Activated CD8-positive, alpha-beta memory T cell treated with anti-CD3 and anti-CD28 coated beads, Interleukin-2, amount 10 ng/mL, durations not matched to agents 7 days and 5 days (primary cell): ENCODE data around the gene TRERF1. TPM values are rescaled to one million over a fixed set of nuclear protein-coding genes. Genes with fewer than 3 reads are reported as not detected.

ENCODE experiments used
- ATAC-seq: fragments of 150-1000 bp; cut with Tn5 transposase; one replicate; pipeline ENCODE4 v1.10.0; 2021; ENCODE audit warnings: moderate library complexity
- CTCF ChIA-PET: fragments of 350-600 bp; sonication (Branson Sonifier 250); formaldehyde crosslinking; loops from one replicate; lab custom pipeline; 2021; ENCODE audit warnings: antibody characterized with exemption; lab: Charles Lee
- DNase-seq: peaks from one replicate; pipeline ENCODE4 v3.0.0-alpha.2; 2020
- H3K27ac Mint-ChIP-seq: one replicate; pipeline ENCODE4 v1.8.0; 2021; ENCODE audit warnings: mild to moderate bottlenecking, mixed read lengths
- H3K27me3 Mint-ChIP-seq: one replicate; pipeline ENCODE4 v1.8.0; 2021; ENCODE audit warnings: mixed read lengths
- H3K36me3 Mint-ChIP-seq: one replicate; pipeline ENCODE4 v1.8.0; 2021; ENCODE audit warnings: mild to moderate bottlenecking, mixed read lengths
- H3K4me1 Mint-ChIP-seq: one replicate; pipeline ENCODE4 v1.8.0; 2021; ENCODE audit warnings: mixed read lengths
- H3K4me3 Mint-ChIP-seq: one replicate; pipeline ENCODE4 v1.8.0; 2021; ENCODE audit warnings: mild to moderate bottlenecking, moderate library complexity, mixed read lengths
- H3K9me3 Mint-ChIP-seq: one replicate; pipeline ENCODE4 v1.8.0; 2022; ENCODE audit warnings: low read depth, mixed read lengths
- total RNA-seq, 2 experiments: library from RNA; stranded (reverse); gene quantifications; one replicate each; pipeline ENCODE4 v1.2.3, GENCODE V29; 2021

Gene TRERF1
- total RNA-seq, 2 experiments from 2014 or later: 16.2 to 36.0 TPM

GRCh38 chr6:42365021-42365420 is 86.7 kb downstream of the TRERF1 start:
- CTCF ChIA-PET: interaction anchor here (1.0 to 1.5 kb wide), 4 partner anchors 11 to 167 kb away, joined by 3 to 4 read pairs (median 4); no protein-coding TSS in a partner anchor
- H3K4me1 Mint-ChIP-seq: peaks cover 86% of the 10 kb centered on the region
- H3K9me3 Mint-ChIP-seq: no peaks in the 10 kb centered on the region
- H3K27ac Mint-ChIP-seq: peak overlapping the region; percentile 97
- no peaks in the 10 kb centered on the region for H3K27me3 Mint-ChIP-seq
- H3K4me3 Mint-ChIP-seq: no peak overlapping the region
- DNase-seq (no peak), ATAC-seq (no peak)
- peaks cover 45% of the 10 kb centered on the region for H3K36me3 Mint-ChIP-seq

- no peaks in the 10 kb centered on the region for H3K27me3 Mint-ChIP-seq
- H3K36me3 Mint-ChIP-seq: peaks cover 45% of the 10 kb centered on the region
- H3K4me3 Mint-ChIP-seq: no peak overlapping the region
- H3K4me1 Mint-ChIP-seq: peaks cover 80% of the 10 kb centered on the region
- DNase-seq (no peak), ATAC-seq (no peak)
- peak overlapping the region; percentile 65 for H3K27ac Mint-ChIP-seq
- H3K9me3 Mint-ChIP-seq: no peaks in the 10 kb centered on the region
- CTCF ChIA-PET: interaction anchor here (1.0 to 1.5 kb wide), 3 partner anchors 12 to 38 kb away, joined by 3 to 4 read pairs (median 4); no protein-coding TSS in a partner anchor
These were observed 87.5 kb downstream of the TRERF1 start for GRCh38 chr6:42363926-42364849.

GRCh38 chr6:42361036-42361435 is 90.7 kb downstream of the TRERF1 start:
- ATAC-seq: no peak
- CTCF ChIA-PET: no interaction called here
- peaks cover 54% of the 10 kb centered on the region for H3K36me3 Mint-ChIP-seq
- peaks cover 77% of the 10 kb centered on the region for H3K4me1 Mint-ChIP-seq
- no peaks in the 10 kb centered on the region for H3K27me3 Mint-ChIP-seq
- H3K27ac Mint-ChIP-seq: no peak overlapping the region
- no peaks in the 10 kb centered on the region for H3K9me3 Mint-ChIP-seq
- DNase-seq: no peak
- H3K4me3 Mint-ChIP-seq: no peak overlapping the region

- peaks cover 64% of the 10 kb centered on the region for H3K4me1 Mint-ChIP-seq
- no peaks in the 10 kb centered on the region for H3K27me3 Mint-ChIP-seq
- peak overlapping the region; percentile 91 for H3K27ac Mint-ChIP-seq
- CTCF ChIA-PET: interaction anchor here (0.9 to 3.0 kb wide), 5 partner anchors 8 to 189 kb away, joined by 3 to 12 read pairs (median 6); no protein-coding TSS in a partner anchor
- DNase-seq: no peak
- no peaks in the 10 kb centered on the region for H3K9me3 Mint-ChIP-seq
- H3K4me3 Mint-ChIP-seq: no peak overlapping the region
- H3K36me3 Mint-ChIP-seq: peaks cover 49% of the 10 kb centered on the region
- no peak for ATAC-seq
These were observed 92.7 kb downstream of the TRERF1 start for GRCh38 chr6:42359021-42359420.

- Mint-ChIP-seq H3K4me3 (no peak overlapping the region), H3K4me1 (peaks cover 55% of the 10 kb centered on the region), H3K36me3 (peaks cover 32% of the 10 kb centered on the region), H3K27ac (no peak overlapping the region), H3K27me3 (no peaks in the 10 kb centered on the region), H3K9me3 (no peaks in the 10 kb centered on the region)
- no peak for ATAC-seq
- CTCF ChIA-PET: interaction anchor here (1.0 kb wide), 2 partner anchors 8 to 11 kb away, joined by 3 to 4 read pairs; no protein-coding TSS in a partner anchor
- DNase-seq: no peak
These were observed 96.3 kb downstream of the TRERF1 start for GRCh38 chr6:42355416-42355815.

GRCh38 chr6:42354702-42355101 is 97.0 kb downstream of the TRERF1 start:
- no peaks in the 10 kb centered on the region for H3K9me3 Mint-ChIP-seq
- H3K4me3 Mint-ChIP-seq: no peak overlapping the region
- no peak for ATAC-seq
- no peak for DNase-seq
- H3K36me3 Mint-ChIP-seq: peaks cover 34% of the 10 kb centered on the region
- H3K27ac Mint-ChIP-seq: no peak overlapping the region
- CTCF ChIA-PET: interaction anchor here (1.0 kb wide), 2 partner anchors 8 to 11 kb away, joined by 3 to 4 read pairs; no protein-coding TSS in a partner anchor
- H3K4me1 Mint-ChIP-seq: peaks cover 58% of the 10 kb centered on the region
- no peaks in the 10 kb centered on the region for H3K27me3 Mint-ChIP-seq

- Mint-ChIP-seq H3K4me1 (peaks cover 59% of the 10 kb centered on the region), H3K36me3 (peaks cover 43% of the 10 kb centered on the region), H3K9me3 (no peaks in the 10 kb centered on the region), H3K27ac (no peak overlapping the region), H3K4me3 (no peak overlapping the region), H3K27me3 (no peaks in the 10 kb centered on the region)
- DNase-seq (no peak), ATAC-seq (no peak)
- CTCF ChIA-PET: interaction anchor here (1.1 to 1.4 kb wide), 2 partner anchors 69 to 88 kb away, joined by 3 read pairs; no protein-coding TSS in a partner anchor
These were observed 98.7 kb downstream of the TRERF1 start for GRCh38 chr6:42352856-42353564.

GRCh38 chr6:42350911-42351310 is 100.8 kb downstream of the TRERF1 start:
- Mint-ChIP-seq H3K27me3 (no peaks in the 10 kb centered on the region), H3K4me1 (peaks cover 62% of the 10 kb centered on the region), H3K9me3 (no peaks in the 10 kb centered on the region), H3K27ac (no peak overlapping the region), H3K4me3 (no peak overlapping the region), H3K36me3 (peaks cover 47% of the 10 kb centered on the region)
- ATAC-seq (no peak), DNase-seq (no peak)
- CTCF ChIA-PET: interaction anchor here (1.2 kb wide), 1 partner anchor 196 kb away, joined by 3 read pairs; no protein-coding TSS in a partner anchor

GRCh38 chr6:42349753-42350511 is 101.8 kb downstream of the TRERF1 start:
- Mint-ChIP-seq H3K4me1 (peaks cover 66% of the 10 kb centered on the region), H3K9me3 (no peaks in the 10 kb centered on the region), H3K27me3 (no peaks in the 10 kb centered on the region), H3K27ac (no peak overlapping the region), H3K36me3 (peaks cover 48% of the 10 kb centered on the region), H3K4me3 (no peak overlapping the region)
- no peak for ATAC-seq
- no peak for DNase-seq
- CTCF ChIA-PET: interaction anchor here (1.2 kb wide), 1 partner anchor 17 kb away, joined by 4 read pairs; no protein-coding TSS in a partner anchor

GRCh38 chr6:42347456-42347855 is 104.3 kb downstream of the TRERF1 start:
- Mint-ChIP-seq H3K9me3 (no peaks in the 10 kb centered on the region), H3K4me3 (no peak overlapping the region), H3K4me1 (peaks cover 84% of the 10 kb centered on the region), H3K27ac (peak overlapping the region; percentile 93), H3K27me3 (no peaks in the 10 kb centered on the region), H3K36me3 (peaks cover 65% of the 10 kb centered on the region)
- ATAC-seq: no peak
- CTCF ChIA-PET: interaction anchor here (0.7 to 1.9 kb wide), 9 partner anchors 8 to 199 kb away, joined by 3 to 8 read pairs (median 4); no protein-coding TSS in a partner anchor
- peak; percentile 64 for DNase-seq

- DNase-seq: peak; percentile 83
- peak overlapping the region; percentile 93 for H3K27ac Mint-ChIP-seq
- CTCF ChIA-PET: interaction anchor here (0.8 to 2.0 kb wide), 9 partner anchors 11 to 202 kb away, joined by 3 to 8 read pairs (median 4); no protein-coding TSS in a partner anchor
- H3K4me1 Mint-ChIP-seq: peaks cover 93% of the 10 kb centered on the region
- ATAC-seq: peak; percentile 91
- no peaks in the 10 kb centered on the region for H3K27me3 Mint-ChIP-seq
- peaks cover 66% of the 10 kb centered on the region for H3K36me3 Mint-ChIP-seq
- no peaks in the 10 kb centered on the region for H3K9me3 Mint-ChIP-seq
- H3K4me3 Mint-ChIP-seq: peak overlapping the region; percentile 69
These were observed 105.9 kb downstream of the TRERF1 start for GRCh38 chr6:42345696-42346416.

- CTCF ChIA-PET: interaction anchor here (1.0 to 2.0 kb wide), 8 partner anchors 22 to 203 kb away, joined by 3 to 8 read pairs (median 4); no protein-coding TSS in a partner anchor
- peaks cover 65% of the 10 kb centered on the region for H3K36me3 Mint-ChIP-seq
- H3K4me3 Mint-ChIP-seq: peak overlapping the region; percentile 69
- peak overlapping the region; percentile 93 for H3K27ac Mint-ChIP-seq
- H3K4me1 Mint-ChIP-seq: peaks cover 92% of the 10 kb centered on the region
- H3K9me3 Mint-ChIP-seq: no peaks in the 10 kb centered on the region
- ATAC-seq (no peak), DNase-seq (peak; percentile 61)
- H3K27me3 Mint-ChIP-seq: no peaks in the 10 kb centered on the region
These were observed 107.0 kb downstream of the TRERF1 start for GRCh38 chr6:42344756-42345155.
